ENCODE data around the gene RAP1GAP2. TPM values are rescaled to one million over a fixed set of nuclear protein-coding genes. Genes with fewer than 3 reads are reported as not detected.

RAP1GAP2 gene
- polyA plus RNA-seq, 4 donors: 4.9 to 24.6 (median 8.4) TPM

- Histone ChIP-seq H3K9me3 (ENCODE audit: control insufficient read depth in 2 of 2, insufficient read depth in 1 of 2, low read depth in 1 of 2, low read length in 1 of 2) (no peaks in the 10 kb centered on the region), H3K27ac (ENCODE audit: low read depth in 1 of 3, low read length in 2 of 3) (peak overlapping the region in 1 of 3 donors; percentile 2), H3K27me3 (ENCODE audit: control insufficient read depth in 3 of 3, insufficient read depth in 3 of 3, low read length in 3 of 3) (no peaks in the 10 kb centered on the region), H3K4me3 (ENCODE audit: low read depth in 1 of 3, low read length in 3 of 3) (no peak overlapping the region), H3K4me1 (ENCODE audit: control insufficient read depth in 3 of 3, insufficient read depth in 2 of 3, low read depth in 1 of 3, low read length in 2 of 3) (peaks cover 0 to 16% (median 0%) of the 10 kb centered on the region in 3 donors), H3K36me3 (ENCODE audit: control insufficient read depth in 3 of 3, insufficient read depth in 2 of 3, low read depth in 1 of 3, low read length in 3 of 3) (peaks cover 0 to 14% (median 0%) of the 10 kb centered on the region in 3 donors)
- DNase-seq (peak; percentile 36 to 76), FAIRE-seq (no peak)
- WGBS, 3 donors: 40 to 61% (median 61%) methylated on average over 8 of the region's 8 CpGs
These were observed 96.2 kb downstream of the RAP1GAP2 start for GRCh38 chr17:2892305-2892971.

GRCh38 chr17:2893422-2893914 is 97.2 kb downstream of the RAP1GAP2 start:
- H3K4me3 ChIP-seq (ENCODE audit: low read depth in 1 of 3, low read length in 3 of 3): no peak overlapping the region
- peaks cover 0 to 14% (median 0%) of the 10 kb centered on the region in 3 donors for H3K36me3 ChIP-seq (ENCODE audit: control insufficient read depth in 3 of 3, insufficient read depth in 2 of 3, low read depth in 1 of 3, low read length in 3 of 3)
- FAIRE-seq (no peak), DNase-seq (peak in 1 of 2 donors; percentile 87)
- WGBS, 3 donors: 20 to 64% (median 43%) methylated on average over 18 to 20 of the region's 20 CpGs
- H3K9me3 ChIP-seq (ENCODE audit: control insufficient read depth in 2 of 2, insufficient read depth in 1 of 2, low read depth in 1 of 2, low read length in 1 of 2): no peaks in the 10 kb centered on the region
- peaks cover 0 to 16% (median 0%) of the 10 kb centered on the region in 3 donors for H3K4me1 ChIP-seq (ENCODE audit: control insufficient read depth in 3 of 3, insufficient read depth in 2 of 3, low read depth in 1 of 3, low read length in 2 of 3)
- no peaks in the 10 kb centered on the region for H3K27me3 ChIP-seq (ENCODE audit: control insufficient read depth in 3 of 3, insufficient read depth in 3 of 3, low read length in 3 of 3)
- H3K27ac ChIP-seq (ENCODE audit: low read depth in 1 of 3, low read length in 2 of 3): peak overlapping the region in 2 of 3 donors; percentile 45 to 83

- Histone ChIP-seq H3K27ac (ENCODE audit: low read depth in 1 of 3, low read length in 2 of 3) (peak overlapping the region in 2 of 3 donors; percentile 21 to 74), H3K36me3 (ENCODE audit: control insufficient read depth in 3 of 3, insufficient read depth in 2 of 3, low read depth in 1 of 3, low read length in 3 of 3) (peaks cover 0 to 14% (median 0%) of the 10 kb centered on the region in 3 donors), H3K4me3 (ENCODE audit: low read depth in 1 of 3, low read length in 3 of 3) (peak overlapping the region in 1 of 3 donors; percentile 16), H3K9me3 (ENCODE audit: control insufficient read depth in 2 of 2, insufficient read depth in 1 of 2, low read depth in 1 of 2, low read length in 1 of 2) (no peaks in the 10 kb centered on the region), H3K4me1 (ENCODE audit: control insufficient read depth in 3 of 3, insufficient read depth in 2 of 3, low read depth in 1 of 3, low read length in 2 of 3) (peaks cover 0 to 16% (median 0%) of the 10 kb centered on the region in 3 donors), H3K27me3 (ENCODE audit: control insufficient read depth in 3 of 3, insufficient read depth in 3 of 3, low read length in 3 of 3) (no peaks in the 10 kb centered on the region)
- DNase-seq (peak; percentile 62 to 83), FAIRE-seq (no peak)
- WGBS, 3 donors: 19 to 61% (median 35%) methylated on average over 17 of the region's 17 CpGs
These were observed 98.5 kb downstream of the RAP1GAP2 start for GRCh38 chr17:2894782-2895181.

GRCh38 chr17:2897605-2898004 is 101.4 kb downstream of the RAP1GAP2 start:
- H3K27ac ChIP-seq (ENCODE audit: low read depth in 1 of 3, low read length in 2 of 3): no peak overlapping the region
- FAIRE-seq (no peak), DNase-seq (no peak)
- peaks cover 0 to 4% of the 10 kb centered on the region in 2 donors for H3K9me3 ChIP-seq (ENCODE audit: control insufficient read depth in 2 of 2, insufficient read depth in 1 of 2, low read depth in 1 of 2, low read length in 1 of 2)
- no peaks in the 10 kb centered on the region for H3K27me3 ChIP-seq (ENCODE audit: control insufficient read depth in 3 of 3, insufficient read depth in 3 of 3, low read length in 3 of 3)
- H3K4me3 ChIP-seq (ENCODE audit: low read depth in 1 of 3, low read length in 3 of 3): no peak overlapping the region
- H3K4me1 ChIP-seq (ENCODE audit: control insufficient read depth in 3 of 3, insufficient read depth in 2 of 3, low read depth in 1 of 3, low read length in 2 of 3): peaks cover 0 to 23% (median 0%) of the 10 kb centered on the region in 3 donors
- H3K36me3 ChIP-seq (ENCODE audit: control insufficient read depth in 3 of 3, insufficient read depth in 2 of 3, low read depth in 1 of 3, low read length in 3 of 3): peaks cover 0 to 11% (median 0%) of the 10 kb centered on the region in 3 donors
- WGBS, 3 donors: 64 to 74% (median 64%) methylated on average over 10 to 11 of the region's 11 CpGs

- H3K4me1 ChIP-seq (ENCODE audit: control insufficient read depth in 3 of 3, insufficient read depth in 2 of 3, low read depth in 1 of 3, low read length in 2 of 3): peaks cover 0 to 30% (median 0%) of the 10 kb centered on the region in 3 donors
- no peaks in the 10 kb centered on the region for H3K27me3 ChIP-seq (ENCODE audit: control insufficient read depth in 3 of 3, insufficient read depth in 3 of 3, low read length in 3 of 3)
- FAIRE-seq: no peak
- no peak overlapping the region for H3K4me3 ChIP-seq (ENCODE audit: low read depth in 1 of 3, low read length in 3 of 3)
- WGBS, 3 donors: 25 to 63% (median 45%) methylated on average over 15 of the region's 15 CpGs
- H3K27ac ChIP-seq (ENCODE audit: low read depth in 1 of 3, low read length in 2 of 3): peak overlapping the region in 1 of 3 donors; percentile 7
- peaks cover 0 to 4% of the 10 kb centered on the region in 2 donors for H3K9me3 ChIP-seq (ENCODE audit: control insufficient read depth in 2 of 2, insufficient read depth in 1 of 2, low read depth in 1 of 2, low read length in 1 of 2)
- H3K36me3 ChIP-seq (ENCODE audit: control insufficient read depth in 3 of 3, insufficient read depth in 2 of 3, low read depth in 1 of 3, low read length in 3 of 3): peaks cover 0 to 17% (median 0%) of the 10 kb centered on the region in 3 donors
- DNase-seq: peak; percentile 39 to 56
These were observed 102.2 kb downstream of the RAP1GAP2 start for GRCh38 chr17:2898255-2898926.

- Histone ChIP-seq H3K4me3 (ENCODE audit: low read depth in 1 of 3, low read length in 3 of 3) (no peak overlapping the region), H3K27ac (ENCODE audit: low read depth in 1 of 3, low read length in 2 of 3) (peak overlapping the region in 2 of 3 donors; percentile 54 to 62), H3K9me3 (ENCODE audit: control insufficient read depth in 2 of 2, insufficient read depth in 1 of 2, low read depth in 1 of 2, low read length in 1 of 2) (peaks cover 0 to 4% of the 10 kb centered on the region in 2 donors), H3K36me3 (ENCODE audit: control insufficient read depth in 3 of 3, insufficient read depth in 2 of 3, low read depth in 1 of 3, low read length in 3 of 3) (peaks cover 0 to 14% (median 0%) of the 10 kb centered on the region in 3 donors), H3K4me1 (ENCODE audit: control insufficient read depth in 3 of 3, insufficient read depth in 2 of 3, low read depth in 1 of 3, low read length in 2 of 3) (peaks cover 0 to 35% (median 0%) of the 10 kb centered on the region in 3 donors), H3K27me3 (ENCODE audit: control insufficient read depth in 3 of 3, insufficient read depth in 3 of 3, low read length in 3 of 3) (no peaks in the 10 kb centered on the region)
- 10 to 41% (median 26%) methylated on average over 9 of the region's 9 CpGs for WGBS, 3 donors
- peak; percentile 73 to 81 for DNase-seq
- no peak for FAIRE-seq
These were observed 103.7 kb downstream of the RAP1GAP2 start for GRCh38 chr17:2899906-2900305.

- no peak overlapping the region for H3K4me3 ChIP-seq (ENCODE audit: low read depth in 1 of 3, low read length in 3 of 3)
- H3K27me3 ChIP-seq (ENCODE audit: control insufficient read depth in 3 of 3, insufficient read depth in 3 of 3, low read length in 3 of 3): no peaks in the 10 kb centered on the region
- DNase-seq (no peak), FAIRE-seq (no peak)
- WGBS, 3 donors: 81 to 88% (median 82%) methylated on average over 9 of the region's 9 CpGs
- peaks cover 0 to 22% (median 0%) of the 10 kb centered on the region in 3 donors for H3K36me3 ChIP-seq (ENCODE audit: control insufficient read depth in 3 of 3, insufficient read depth in 2 of 3, low read depth in 1 of 3, low read length in 3 of 3)
- H3K4me1 ChIP-seq (ENCODE audit: control insufficient read depth in 3 of 3, insufficient read depth in 2 of 3, low read depth in 1 of 3, low read length in 2 of 3): peaks cover 0 to 30% (median 0%) of the 10 kb centered on the region in 3 donors
- H3K27ac ChIP-seq (ENCODE audit: low read depth in 1 of 3, low read length in 2 of 3): peak overlapping the region in 2 of 3 donors; percentile 27 to 54
- H3K9me3 ChIP-seq (ENCODE audit: control insufficient read depth in 2 of 2, insufficient read depth in 1 of 2, low read depth in 1 of 2, low read length in 1 of 2): peaks cover 0 to 4% of the 10 kb centered on the region in 2 donors
These were observed 104.6 kb downstream of the RAP1GAP2 start for GRCh38 chr17:2900842-2901241.

GRCh38 chr17:2901582-2901981 is 105.3 kb downstream of the RAP1GAP2 start:
- FAIRE-seq (no peak), DNase-seq (peak; percentile 41 to 69)
- Histone ChIP-seq H3K4me1 (ENCODE audit: control insufficient read depth in 3 of 3, insufficient read depth in 2 of 3, low read depth in 1 of 3, low read length in 2 of 3) (peaks cover 0 to 30% (median 0%) of the 10 kb centered on the region in 3 donors), H3K36me3 (ENCODE audit: control insufficient read depth in 3 of 3, insufficient read depth in 2 of 3, low read depth in 1 of 3, low read length in 3 of 3) (peaks cover 0 to 22% (median 0%) of the 10 kb centered on the region in 3 donors), H3K27ac (ENCODE audit: low read depth in 1 of 3, low read length in 2 of 3) (peak overlapping the region in 2 of 3 donors; percentile 40 to 54), H3K9me3 (ENCODE audit: control insufficient read depth in 2 of 2, insufficient read depth in 1 of 2, low read depth in 1 of 2, low read length in 1 of 2) (peaks cover 0 to 4% of the 10 kb centered on the region in 2 donors), H3K27me3 (ENCODE audit: control insufficient read depth in 3 of 3, insufficient read depth in 3 of 3, low read length in 3 of 3) (no peaks in the 10 kb centered on the region), H3K4me3 (ENCODE audit: low read depth in 1 of 3, low read length in 3 of 3) (no peak overlapping the region)
- 22 to 57% (median 36%) methylated on average over 4 of the region's 4 CpGs for WGBS, 3 donors
